DMS 273 (cell line): ENCODE data around the gene RHAG.

Experiments
- DNase-seq: peaks from one replicate; lab custom pipeline; 2025; ENCODE audit not compliant: unreplicated experiment; lab: John Stamatoyannopoulos, UW

Gene RHAG

DNA sequence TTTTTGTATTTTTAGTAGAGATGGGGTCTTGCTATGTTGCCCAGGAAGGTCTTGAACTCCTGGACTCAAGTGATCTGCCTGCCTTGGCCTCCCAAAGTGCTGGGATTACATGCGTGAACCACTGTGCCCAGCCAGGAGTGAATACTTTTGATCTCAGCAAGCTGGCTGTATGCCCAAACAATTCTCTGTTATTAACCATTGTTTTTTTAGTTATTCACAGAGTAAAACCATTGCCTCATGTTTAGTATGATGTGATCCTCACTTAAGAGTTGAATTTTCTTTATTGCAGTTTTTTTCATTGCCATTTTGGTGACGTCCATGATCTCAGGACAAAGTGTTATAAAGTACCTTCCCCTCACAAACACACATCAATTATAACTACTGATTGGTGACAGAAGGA lies 71.4 kb downstream of the RHAG start:
- DNase-seq = no peak

DNA sequence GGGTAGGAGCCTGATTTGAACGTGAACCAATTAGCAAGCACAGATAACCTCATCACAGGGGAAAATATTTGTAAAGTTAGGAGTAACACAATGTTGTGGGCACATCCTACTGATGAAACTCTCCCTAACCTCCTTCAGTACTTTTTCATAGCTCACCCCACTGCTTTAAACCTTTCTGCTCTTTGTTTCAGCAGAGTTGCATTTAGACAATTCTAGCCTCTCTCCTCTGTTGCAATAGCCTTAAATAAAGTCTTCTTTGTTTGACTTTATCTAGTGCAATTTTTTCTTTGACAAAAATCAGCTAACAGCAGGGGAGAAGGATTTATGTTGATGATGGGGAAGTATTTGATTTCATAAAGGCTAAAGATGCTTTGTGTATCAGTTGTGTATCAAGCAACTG lies 72.1 kb downstream of the RHAG start:
- DNase-seq = no peak

DNA sequence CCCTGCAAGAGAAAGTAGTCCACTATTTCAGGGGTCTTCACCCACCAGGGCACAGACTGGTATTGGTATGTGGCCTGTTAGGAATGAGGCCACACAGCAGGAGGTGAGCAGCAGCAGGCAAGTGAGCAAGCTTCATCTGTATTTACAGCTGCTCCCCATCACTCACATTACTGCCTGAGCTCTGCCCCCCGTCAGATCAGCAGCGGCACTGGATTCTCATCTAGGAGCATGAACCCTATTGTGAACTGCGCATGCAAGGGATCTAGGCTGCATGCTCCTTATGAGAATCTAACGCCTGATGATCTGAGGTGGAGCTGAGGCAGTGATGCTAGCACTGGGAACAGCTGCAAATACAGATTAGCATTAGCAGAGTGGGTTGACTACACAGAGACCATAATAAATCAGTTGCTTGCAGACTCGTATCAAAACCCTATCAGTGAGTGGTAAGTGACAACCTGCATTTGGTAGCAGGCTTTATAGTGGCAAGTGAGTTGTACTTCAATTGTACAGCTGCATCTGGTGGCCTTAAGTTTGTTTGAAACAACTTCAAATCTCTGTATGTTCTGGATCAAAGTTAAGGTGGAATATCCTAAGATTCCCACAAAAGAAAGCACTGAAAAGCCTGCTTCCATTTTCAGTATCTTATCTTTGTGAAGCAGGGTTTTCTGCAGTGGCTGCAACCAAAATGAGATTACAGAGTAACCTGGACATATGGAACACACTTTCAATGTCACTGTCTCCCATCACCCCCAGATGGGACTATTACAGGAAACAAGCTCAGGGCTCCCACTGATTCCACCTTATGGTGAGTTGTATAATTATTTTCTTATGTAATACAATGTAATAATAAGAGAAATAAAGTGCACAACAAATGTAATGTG lies 73.4 kb downstream of the RHAG start:
- peak; percentile 38 for DNase-seq

DNA sequence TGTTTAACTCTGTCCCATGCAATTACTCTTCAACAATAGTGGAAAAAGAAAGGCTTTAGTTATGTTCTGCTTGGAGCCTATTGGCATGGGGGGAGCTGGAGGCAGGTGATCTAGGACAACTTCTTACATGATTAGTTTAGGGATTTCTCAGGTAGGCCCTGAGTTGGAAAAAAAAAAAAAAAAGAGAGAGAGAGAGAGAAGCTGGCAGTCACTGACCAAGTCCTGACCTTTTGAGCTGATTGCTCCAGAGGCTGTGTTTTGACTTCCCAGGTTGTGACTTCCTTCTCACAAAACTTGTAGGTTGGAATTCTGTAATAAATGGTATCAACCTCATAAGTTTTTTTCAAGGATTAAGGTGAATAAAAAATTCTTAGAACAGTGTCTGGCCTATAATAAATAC lies 78.4 kb downstream of the RHAG start:
- DNase-seq = no peak

GRCh38 chr6:49557177-49557576 lies 79.5 kb downstream of the RHAG start:
- DNase-seq = no peak

DNA sequence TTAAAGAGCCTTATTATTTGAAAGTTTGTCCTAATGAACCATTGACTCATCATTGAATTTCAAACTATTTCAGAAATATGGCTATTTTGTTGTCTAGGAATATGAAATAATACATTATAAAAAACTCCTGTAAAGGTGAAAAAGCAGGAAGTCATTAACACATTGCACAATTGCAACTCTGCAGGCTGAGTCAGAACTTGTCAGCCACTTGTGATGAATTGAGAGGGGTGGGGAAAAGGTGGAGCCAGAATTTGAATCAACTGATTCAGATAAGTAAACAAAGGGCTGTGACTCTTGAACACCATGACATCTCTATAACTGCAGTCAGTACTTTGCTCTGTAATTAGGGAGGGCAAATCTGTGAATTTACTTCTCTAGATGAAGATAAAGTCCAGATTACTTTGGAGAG lies 80.2 kb downstream of the RHAG start:
- DNase-seq = peak; percentile 42

- DNase-seq = no peak
Observed at GRCh38 chr6:49555951-49556350, 80.7 kb downstream of the RHAG start.
